Spleen (tissue), 7 donors: ENCODE measurements around the gene UNC13C.

Experiments
- CTCF ChIP-seq, 11 experiments: fragments of 200-600 bp in 7 of 11; fragments of 450-650 bp in 4 of 11; sonication (generic) in 4 of 11; IDR thresholded peaks in 8 of 11; conservative IDR thresholded peaks in 3 of 11; 1 replicate in 7 of 11; 2 replicates in 4 of 11; pipeline versions ENCODE4 v1.4.0 to v1.8.0; 2016 to 2021; ENCODE audit warnings: antibody characterized with exemption in 11 of 11, inconsistent platforms in 4 of 11, mild to moderate bottlenecking in 1 of 11
- POLR2A ChIP-seq, 3 donors: fragments of 450-650 bp; IDR thresholded peaks; one replicate each; pipeline ENCODE4 v1.5.1; 2017; ENCODE audit warnings: antibody characterized with exemption in 3 of 3, mild to moderate bottlenecking in 1 of 3
- POLR2AphosphoS5 ChIP-seq, 3 donors: sonication (generic); formaldehyde crosslinking; IDR thresholded peaks; one replicate each; pipeline ENCODE4 v1.5.1; 2017; ENCODE audit warnings: antibody characterized with exemption in 3 of 3
- donor health status: DM: no; HTN: no; CAD: no; lungs with moderate emphysema.
- donor health status: DM: no; HTN: no; CAD: no.
- donor health status: DM: no; HTN: no; CAD: no.

- TF ChIP-seq POLR2A (IDR thresholded peaks at IDR 0.05) (no peak), CTCF (IDR thresholded peaks at IDR 0.05 in 8 of 11, conservative IDR thresholded peaks at IDR 0.05 in 3 of 11) (no peak), POLR2AphosphoS5 (IDR thresholded peaks at IDR 0.05) (no peak)
Measured at GRCh38 chr15:54608876-54609835, 630.9 kb downstream of the UNC13C start.
